Right atrium auricular region (tissue), 2 donors: ENCODE measurements around the gene UBE2G2. TPM values are rescaled to one million over a fixed set of nuclear protein-coding genes. Genes with fewer than 3 reads are reported as not detected.

Source experiments
- DNase-seq: peaks from one replicate; pipeline ENCODE4 v3.0.0-alpha.2; 2019; ENCODE audit warnings: low spot score
- H3K27ac ChIP-seq, 2 donors: fragments of 200-600 bp; sonication (generic); 1 replicate in 1 of 2; 2 replicates in 1 of 2; pipeline ENCODE4 v1.5.1; 2016 to 2019
- H3K27me3 ChIP-seq, 2 donors: fragments of 200-600 bp; sonication (generic); one replicate each; pipeline versions ENCODE4 v1.5.1 to v1.6.0; 2017 to 2019
- H3K36me3 ChIP-seq: fragments of 200-600 bp; sonication (generic); one replicate; pipeline ENCODE4 v1.5.1; 2016
- H3K4me1 ChIP-seq, 2 donors: fragments of 200-600 bp; sonication (generic); one replicate each; pipeline versions ENCODE4 v1.5.1 to v1.6.0; 2017 to 2019
- H3K4me3 ChIP-seq, 2 donors: fragments of 200-600 bp; sonication (generic); 1 replicate in 1 of 2; 2 replicates in 1 of 2; pipeline ENCODE4 v1.5.1; 2017 to 2019; ENCODE audit warnings: mild to moderate bottlenecking in 1 of 2, moderate library complexity in 1 of 2
- H3K9me3 ChIP-seq, 2 donors: fragments of 200-600 bp; sonication (generic); one replicate each; pipeline ENCODE4 v1.5.1; 2019
- CTCF ChIP-seq, 2 donors: fragments of 200-600 bp; sonication (generic); IDR thresholded peaks; one replicate each; pipeline ENCODE4 v1.5.1; 2019; ENCODE audit warnings: antibody characterized with exemption in 2 of 2
- total RNA-seq, 2 donors: library from RNA; depleted of rRNA; stranded (reverse); fragments of >200 nt; gene quantifications; one replicate each; pipeline ENCODE4 v1.1.0, GENCODE V29; 2016

Gene UBE2G2
- total RNA-seq, 2 donors from 2014 or later, result 47.5 to 52.5 TPM

DNA sequence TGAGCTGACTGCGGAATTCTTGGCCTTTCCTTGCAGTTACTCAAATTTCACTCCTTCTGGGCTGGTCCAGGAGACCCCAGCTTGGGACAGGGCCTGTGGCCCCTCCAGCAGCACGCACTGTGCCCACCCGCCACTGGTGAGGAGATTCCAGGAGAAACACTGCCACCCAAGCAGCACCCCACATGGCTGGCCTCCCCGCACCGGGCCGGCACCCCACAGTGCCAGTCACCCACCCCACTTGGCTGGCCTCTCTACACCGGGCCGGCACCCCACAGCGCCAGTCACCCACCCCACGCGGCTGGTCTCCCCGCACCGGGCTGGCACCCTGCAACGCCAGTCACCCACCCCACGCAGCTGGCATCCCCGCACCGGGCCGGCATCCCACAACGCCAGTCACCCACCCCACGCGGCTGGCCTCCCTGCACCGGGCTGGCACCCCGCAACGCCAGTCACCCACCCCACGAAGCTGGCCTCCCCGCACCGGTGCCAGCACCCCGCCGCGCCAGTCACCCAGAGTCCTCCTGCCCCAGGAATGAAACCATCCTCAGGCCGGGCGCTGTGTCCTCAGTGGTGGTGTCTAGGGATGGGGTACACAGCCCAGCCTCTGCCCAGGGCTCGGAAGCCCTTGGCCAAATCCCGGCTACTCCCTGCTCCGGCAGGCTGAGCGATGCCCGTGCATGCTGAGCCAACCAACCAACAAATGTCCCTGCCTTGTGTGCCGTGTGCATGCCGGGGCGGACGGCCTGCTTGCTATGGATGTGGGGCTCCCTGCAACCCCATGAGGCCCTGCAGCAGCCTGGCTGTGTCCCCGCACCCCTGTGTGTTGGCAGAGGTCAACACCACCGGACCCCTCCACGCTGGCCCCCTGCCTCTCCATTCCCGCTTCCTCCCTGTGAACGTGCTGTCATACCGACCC is 51.6 kb downstream of the UBE2G2 start:
- H3K36me3 ChIP-seq, result no peaks in the 10 kb centered on the region

GRCh38 chr21:44749116-44749758 is 52.4 kb downstream of the UBE2G2 start:
- TF ChIP-seq CTCF (IDR thresholded peaks at IDR 0.05), result no peak
- H3K4me1 ChIP-seq, result no peaks in the 10 kb centered on the region
- H3K36me3 ChIP-seq, result no peaks in the 10 kb centered on the region
- H3K27me3 ChIP-seq, result no peaks in the 10 kb centered on the region
- H3K9me3 ChIP-seq, result peaks cover 0 to under 1% of the 10 kb centered on the region in 2 donors
- no peak for DNase-seq
- H3K4me3 ChIP-seq, result no peak overlapping the region
- no peak overlapping the region for H3K27ac ChIP-seq

More for the DNA sequence above, 51.6 kb downstream of the UBE2G2 start:
- TF ChIP-seq CTCF (IDR thresholded peaks at IDR 0.05), result no peak
- H3K27me3 ChIP-seq, result no peaks in the 10 kb centered on the region
- H3K4me1 ChIP-seq, result no peaks in the 10 kb centered on the region
- no peak for DNase-seq
- peaks cover 0 to 4% of the 10 kb centered on the region in 2 donors for H3K9me3 ChIP-seq
- H3K4me3 ChIP-seq, result no peak overlapping the region
- H3K27ac ChIP-seq, result no peak overlapping the region

DNA sequence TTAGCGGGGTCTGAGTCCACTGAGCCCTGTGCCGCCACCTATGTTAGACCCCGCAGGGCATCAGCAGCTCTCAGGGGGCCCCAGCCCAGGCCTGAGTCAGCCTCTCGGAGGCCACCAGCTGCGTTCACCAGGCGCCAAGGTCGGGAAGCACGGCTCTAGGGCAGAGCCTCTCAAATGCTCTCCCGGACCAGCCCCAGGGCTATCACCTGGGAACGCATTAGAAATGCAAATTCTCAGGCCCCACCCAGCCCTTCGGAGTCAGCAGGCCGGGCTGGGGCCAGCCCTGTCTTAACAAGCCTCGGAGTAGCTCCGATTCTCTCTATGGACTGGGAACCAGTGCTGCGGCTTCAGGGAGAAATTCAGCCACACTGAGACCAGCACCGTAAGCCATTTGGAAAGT is 53.0 kb downstream of the UBE2G2 start:
- no peaks in the 10 kb centered on the region for H3K36me3 ChIP-seq
- no peak for TF ChIP-seq CTCF (IDR thresholded peaks at IDR 0.05)
- no peak overlapping the region for H3K27ac ChIP-seq
- H3K4me1 ChIP-seq, result no peaks in the 10 kb centered on the region
- no peak for DNase-seq
- H3K4me3 ChIP-seq, result no peak overlapping the region
- no peaks in the 10 kb centered on the region for H3K9me3 ChIP-seq
- H3K27me3 ChIP-seq, result no peaks in the 10 kb centered on the region

- Histone ChIP-seq H3K4me3 (no peak overlapping the region), H3K36me3 (no peaks in the 10 kb centered on the region), H3K27ac (no peak overlapping the region), H3K9me3 (peaks cover 10 to 24% of the 10 kb centered on the region in 2 donors), H3K27me3 (no peaks in the 10 kb centered on the region), H3K4me1 (no peaks in the 10 kb centered on the region)
- TF ChIP-seq CTCF (IDR thresholded peaks at IDR 0.05), result no peak
- DNase-seq, result no peak
These were observed 59.0 kb downstream of the UBE2G2 start for GRCh38 chr21:44742418-44743153.

DNA sequence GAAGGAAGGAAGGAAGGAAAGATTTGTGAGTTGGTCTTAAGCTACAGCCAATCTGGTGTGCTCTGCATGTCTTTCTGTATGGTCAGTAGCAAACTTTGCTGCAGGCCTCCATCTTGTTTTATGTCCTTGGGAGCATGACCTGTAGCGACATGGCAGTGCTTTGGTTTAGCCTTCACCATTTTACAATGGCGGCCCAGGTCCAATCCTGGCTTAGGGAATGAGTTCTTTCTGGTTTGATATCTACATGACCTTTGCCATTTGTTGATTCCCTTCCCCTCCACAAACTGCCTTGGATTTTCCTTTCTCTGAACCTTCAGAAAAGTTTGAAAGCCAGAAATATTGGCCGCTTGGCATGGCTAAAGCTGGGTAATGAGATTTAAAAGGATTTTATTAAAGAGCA is 59.7 kb downstream of the UBE2G2 start:
- no peaks in the 10 kb centered on the region for H3K36me3 ChIP-seq
- no peak overlapping the region for H3K27ac ChIP-seq
- no peaks in the 10 kb centered on the region for H3K4me1 ChIP-seq
- peaks cover 12 to 30% of the 10 kb centered on the region in 2 donors for H3K9me3 ChIP-seq
- H3K27me3 ChIP-seq, result no peaks in the 10 kb centered on the region
- TF ChIP-seq CTCF (IDR thresholded peaks at IDR 0.05), result no peak
- DNase-seq, result no peak
- H3K4me3 ChIP-seq, result no peak overlapping the region
